Measurements from ENCODE around the gene SYNM.

Gene SYNM

DNA sequence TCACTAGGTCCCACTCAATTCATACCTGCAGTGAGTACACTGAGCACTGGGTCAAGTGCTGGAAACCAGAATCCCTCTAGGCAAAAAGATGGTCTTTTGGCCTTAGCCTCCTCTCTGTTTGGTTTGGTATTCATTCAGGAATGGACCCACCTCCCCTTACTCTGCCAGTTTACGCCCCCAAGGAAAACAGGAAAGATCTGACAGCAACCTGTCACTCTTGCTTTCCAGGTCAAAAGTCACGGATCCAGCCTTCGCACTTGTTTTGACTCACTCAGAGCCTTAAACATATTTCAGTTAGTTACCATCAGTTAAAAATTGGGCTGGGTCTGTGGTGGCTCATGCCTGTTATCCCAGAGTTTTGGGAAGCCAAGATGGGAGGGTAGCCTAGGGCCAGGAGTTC, 68.1 kb downstream of the SYNM start:
- DNase-seq = no peak

DNA sequence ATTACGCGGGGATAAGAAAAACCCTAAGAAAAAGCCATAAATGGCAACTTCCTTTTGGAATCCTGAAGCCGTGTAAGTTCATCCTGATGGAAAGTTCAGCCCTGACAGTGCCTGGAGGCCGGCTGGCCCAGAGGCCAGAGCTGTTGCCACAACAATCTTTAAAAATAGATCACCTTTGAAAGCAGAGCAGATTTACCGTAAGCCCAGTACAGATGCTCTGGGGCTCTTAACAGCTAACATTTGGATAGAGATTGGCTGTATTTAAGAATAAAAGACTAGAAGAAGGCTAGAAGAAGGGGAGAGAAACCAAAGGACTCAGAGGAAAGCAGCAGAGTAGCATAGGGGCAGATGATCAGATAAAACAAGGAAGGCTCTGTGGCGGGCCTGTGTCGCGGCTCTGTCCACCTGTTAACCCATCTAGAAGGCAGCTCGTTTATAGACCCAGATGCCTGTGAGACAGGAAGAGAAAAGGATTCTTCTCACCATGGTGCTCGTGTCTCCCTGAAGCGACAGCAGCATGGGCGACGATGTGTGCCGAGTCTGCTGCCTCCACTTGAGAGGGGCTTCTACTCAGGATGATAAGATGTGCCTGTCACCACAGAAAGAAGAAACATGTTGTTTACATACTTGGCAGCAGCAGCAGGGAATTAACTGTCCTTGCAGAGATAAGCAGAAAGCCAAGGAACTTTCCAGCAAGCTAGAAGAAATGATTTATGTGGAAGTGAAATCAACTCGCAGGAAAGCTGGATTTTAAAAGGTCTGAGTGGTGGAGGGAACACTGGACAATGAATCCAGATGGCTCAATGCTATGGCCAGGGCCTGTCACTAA, 69.9 kb downstream of the SYNM start:
- no peak for DNase-seq

DNA sequence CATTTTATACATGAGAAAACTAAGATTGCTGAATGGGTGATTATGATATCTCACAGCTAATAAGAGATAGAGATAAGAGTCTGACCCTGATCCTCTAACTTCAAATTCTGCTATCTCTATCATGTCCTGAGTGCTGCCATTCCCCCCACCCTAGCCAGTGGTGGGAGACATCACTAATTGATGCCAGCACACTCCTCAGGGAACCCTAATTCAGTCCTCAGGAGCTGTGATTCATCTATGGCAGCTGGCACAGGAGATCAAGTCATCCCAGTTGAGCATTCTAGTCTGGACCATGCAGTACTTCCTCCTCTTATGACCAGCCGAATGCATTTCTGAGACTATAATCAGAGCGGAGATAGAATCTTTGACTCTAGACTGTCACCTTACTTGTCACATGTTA, 71.9 kb downstream of the SYNM start:
- DNase-seq = no peak

DNA sequence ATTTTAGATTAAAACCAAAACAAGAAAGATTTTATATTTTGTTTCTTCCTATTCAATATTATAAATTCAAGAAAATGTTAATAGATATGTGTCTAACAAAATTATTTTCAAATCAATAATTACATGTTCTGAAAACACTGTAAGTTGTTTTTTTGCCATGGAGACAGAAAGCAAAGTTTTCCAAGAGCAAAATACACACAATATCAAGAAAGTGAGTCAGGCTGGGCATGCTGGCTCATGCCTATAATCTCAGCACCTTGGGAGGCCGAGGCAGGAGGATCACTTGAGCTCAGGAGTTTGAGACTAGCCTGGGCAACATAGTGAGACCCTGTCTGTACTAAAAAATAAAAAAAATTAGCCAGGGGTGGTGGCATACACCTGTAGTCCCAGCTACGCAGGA, 72.8 kb downstream of the SYNM start:
- DNase-seq = no peak

DNA sequence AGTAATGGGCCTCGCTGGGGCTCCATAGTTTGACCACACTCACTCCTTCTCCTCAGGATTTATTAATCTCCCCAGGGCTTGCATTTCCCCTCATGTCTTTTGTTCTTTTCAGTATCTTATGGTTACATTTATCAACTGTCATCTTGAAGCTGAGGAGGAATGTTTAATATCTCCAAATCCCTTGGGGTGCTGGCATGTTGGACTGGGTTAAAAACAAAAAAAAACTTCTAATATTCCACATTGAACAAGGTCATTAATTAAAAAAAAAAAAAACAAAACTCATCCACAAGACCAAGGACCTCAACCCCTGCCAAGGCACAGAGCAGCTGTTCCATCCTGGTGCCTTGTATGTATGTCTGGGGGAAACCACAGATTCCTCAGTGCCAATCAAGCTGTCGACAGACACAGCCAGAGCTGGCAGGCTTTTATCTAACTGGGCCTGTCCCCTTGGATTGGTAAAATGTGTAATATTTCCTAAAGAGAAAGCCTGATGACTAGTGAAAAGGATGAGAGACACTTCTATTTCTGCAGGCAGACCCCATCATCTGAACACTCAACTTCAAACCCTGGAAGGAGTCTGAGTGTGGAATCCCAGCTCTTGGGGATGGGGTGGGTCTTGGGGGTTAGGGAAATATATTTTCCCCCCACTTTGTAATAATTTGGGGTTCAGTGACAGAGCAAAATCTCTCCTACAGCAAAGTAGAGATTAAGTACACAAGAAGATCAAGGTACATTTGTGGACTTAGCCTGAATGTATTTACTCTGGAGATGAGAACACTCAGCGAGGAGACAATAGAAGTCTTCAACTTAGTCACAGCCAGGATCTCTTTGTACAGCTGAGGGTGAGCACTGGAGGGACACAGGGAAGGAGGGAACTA, 75.4 kb downstream of the SYNM start:
- DNase-seq = no peak

DNA sequence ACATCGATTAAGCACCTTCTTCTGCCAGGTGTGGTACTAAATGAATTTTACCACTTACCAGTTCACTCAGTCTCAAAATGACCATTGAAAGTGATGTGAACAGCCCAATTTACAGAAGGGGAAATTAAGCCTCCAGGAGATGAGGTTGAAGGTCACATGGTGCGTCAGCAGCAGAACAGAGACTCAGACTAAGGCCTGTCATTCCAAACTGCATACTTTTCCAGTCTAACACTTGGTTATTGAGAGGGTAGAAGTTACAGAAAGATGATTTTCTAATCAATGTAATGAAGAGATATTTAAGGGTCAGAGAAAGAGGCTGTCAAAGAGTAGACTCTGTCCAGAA, 76.1 kb downstream of the SYNM start:
- no peak for DNase-seq

DNA sequence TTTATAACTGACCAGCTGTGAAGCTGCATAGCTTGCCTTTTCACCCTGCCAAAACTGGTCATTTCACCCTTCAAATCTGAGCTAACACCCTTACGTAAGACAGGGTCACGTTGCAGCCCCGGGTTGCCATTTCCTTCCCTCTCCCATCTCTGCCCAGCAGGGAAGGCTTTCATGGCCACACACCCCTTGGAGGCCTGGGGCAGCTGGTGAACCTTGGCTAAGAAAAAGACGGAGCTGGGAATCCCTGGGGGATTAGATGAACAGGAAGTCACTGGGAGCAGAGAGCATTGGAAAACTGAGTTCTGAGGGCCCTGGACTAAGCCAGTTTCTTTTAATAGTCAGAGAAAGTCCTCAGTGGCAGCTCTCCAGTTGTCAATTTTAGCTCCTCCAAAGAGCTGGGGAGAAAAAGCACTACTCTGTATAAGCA, 76.7 kb downstream of the SYNM start:
- DNase-seq = no peak

DNA sequence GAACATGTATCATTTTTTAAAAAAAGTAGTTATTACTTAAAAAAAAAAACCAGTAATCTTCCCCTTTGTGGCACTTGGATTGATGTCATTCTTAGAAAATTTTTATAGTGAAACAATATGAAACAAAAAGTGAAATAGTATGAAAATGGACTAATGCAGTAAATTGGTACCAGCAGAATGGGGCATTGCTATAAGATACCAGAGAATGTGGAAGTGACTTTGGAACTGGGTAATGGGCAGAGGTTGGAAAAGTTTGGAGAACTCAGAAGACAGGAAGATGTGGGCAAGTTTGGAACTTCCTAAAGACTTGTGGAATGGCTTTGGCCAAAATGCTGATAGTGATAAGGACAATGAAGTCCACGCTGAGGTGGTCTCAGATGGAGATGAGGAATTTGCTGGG, 77.9 kb downstream of the SYNM start:
- no peak for DNase-seq
